Measurements from ENCODE around the gene TRMT2A.

Gene TRMT2A

GRCh38 chr22:20151276-20151588 is 34.2 kb upstream of the TRMT2A start:
- Histone ChIP-seq H2BK15ac (ENCODE audit: low read depth, poor library complexity, severe bottlenecking) (no peak overlapping the region), H3K27me3 (ENCODE audit: control insufficient read depth in 1 of 2, insufficient read depth in 1 of 2, low read length in 2 of 2) (peaks cover 0 to 19% of the 10 kb centered on the region in 2 experiments), H3K23ac (ENCODE audit: low read length in 2 of 2) (no peak overlapping the region), H3K4me3 (ENCODE audit: insufficient read depth in 1 of 2, low read depth in 1 of 2, low read length in 2 of 2) (no peak overlapping the region), H3K36me3 (ENCODE audit: control insufficient read depth in 1 of 2, insufficient read depth in 2 of 2, low read depth in 1 of 2, low read length in 2 of 2) (peaks cover 0 to 23% of the 10 kb centered on the region in 2 experiments), H3K14ac (ENCODE audit: low read length in 2 of 2) (no peak overlapping the region), H3K9me3 (ENCODE audit: control insufficient read depth, low read length) (no peaks in the 10 kb centered on the region), H4K91ac (ENCODE audit: low read length) (no peak overlapping the region), H2AFZ (ENCODE audit: low read depth, low read length) (no peak overlapping the region), H3K4ac (ENCODE audit: low read depth in 1 of 2, low read length in 2 of 2) (no peak overlapping the region), H2BK5ac (ENCODE audit: low read depth, low read length, poor library complexity, severe bottlenecking) (no peak overlapping the region), H3K4me1 (ENCODE audit: control insufficient read depth, insufficient read depth, low read depth, low read length) (peaks cover 20% of the 10 kb centered on the region), H3K79me1 (replicated peaks; ENCODE audit: low read length, poor library complexity, severe bottlenecking) (peaks cover 9% of the 10 kb centered on the region), H2AK5ac (ENCODE audit: low read length, severe bottlenecking) (no peak overlapping the region), H3K4me2 (ENCODE audit: low read length, poor library complexity, severe bottlenecking) (no peak overlapping the region), H4K8ac (ENCODE audit: low read length) (no peak overlapping the region), H2BK12ac (ENCODE audit: low read length in 2 of 2) (no peak overlapping the region), H3K27ac (ENCODE audit: low read length, poor library complexity, severe bottlenecking) (no peak overlapping the region), H2BK120ac (ENCODE audit: low read depth, low read length) (no peak overlapping the region), H3K9ac (ENCODE audit: low read length) (no peak overlapping the region), H3K18ac (ENCODE audit: low read depth in 1 of 2, low read length in 2 of 2) (no peak overlapping the region)
- 91% methylated on average over 4 of the region's 4 CpGs for WGBS
- DNase-seq, result no peak

GRCh38 chr22:20150381-20151275 is 33.6 kb upstream of the TRMT2A start, which contains the start of gene CCDC188:
TSS of gene CCDC188 (minus strand) at chr22:20151055. CDS start at chr22:20150986, 69 bp downstream.
- DNase-seq, result no peak
- H3K79me1 ChIP-seq (replicated peaks; ENCODE audit: low read length, poor library complexity, severe bottlenecking), result peaks cover 11% of the 10 kb centered on the region
- 79% methylated on average over 12 of the region's 14 CpGs for WGBS
- no peak within 1 kb of the TSS for H2BK12ac ChIP-seq (ENCODE audit: low read length in 2 of 2)
- no peak within 1 kb of the TSS for H3K23ac ChIP-seq (ENCODE audit: low read length in 2 of 2)
- H3K4me3 ChIP-seq (ENCODE audit: insufficient read depth in 1 of 2, low read depth in 1 of 2, low read length in 2 of 2), result no peak within 1 kb of the TSS
- H3K14ac ChIP-seq (ENCODE audit: low read length in 2 of 2), result no peak within 1 kb of the TSS
- no peak within 1 kb of the TSS for H2BK120ac ChIP-seq (ENCODE audit: low read depth, low read length)
- no peak within 1 kb of the TSS for H2AFZ ChIP-seq (ENCODE audit: low read depth, low read length)
- no peak within 1 kb of the TSS for H2BK5ac ChIP-seq (ENCODE audit: low read depth, low read length, poor library complexity, severe bottlenecking)
- H3K9ac ChIP-seq (ENCODE audit: low read length), result no peak within 1 kb of the TSS
- no peak within 1 kb of the TSS for H3K18ac ChIP-seq (ENCODE audit: low read depth in 1 of 2, low read length in 2 of 2)
- H2AK5ac ChIP-seq (ENCODE audit: low read length, severe bottlenecking), result no peak within 1 kb of the TSS
- no peak within 1 kb of the TSS for H3K4ac ChIP-seq (ENCODE audit: low read depth in 1 of 2, low read length in 2 of 2)
- H3K27me3 ChIP-seq (ENCODE audit: control insufficient read depth in 1 of 2, insufficient read depth in 1 of 2, low read length in 2 of 2), result peaks cover 0 to 19% of the 10 kb centered on the region in 2 experiments
- H2BK15ac ChIP-seq (ENCODE audit: low read depth, poor library complexity, severe bottlenecking), result no peak within 1 kb of the TSS
- H3K4me1 ChIP-seq (ENCODE audit: control insufficient read depth, insufficient read depth, low read depth, low read length), result peaks cover 22% of the 10 kb centered on the region
- H3K4me2 ChIP-seq (ENCODE audit: low read length, poor library complexity, severe bottlenecking), result no peak within 1 kb of the TSS
- peak within 1 kb of the TSS; percentile 41 for H4K8ac ChIP-seq (ENCODE audit: low read length)
- H3K27ac ChIP-seq (ENCODE audit: low read length, poor library complexity, severe bottlenecking), result no peak within 1 kb of the TSS
- H4K91ac ChIP-seq (ENCODE audit: low read length), result no peak within 1 kb of the TSS
- H3K9me3 ChIP-seq (ENCODE audit: control insufficient read depth, low read length), result no peaks in the 10 kb centered on the region
- H3K36me3 ChIP-seq (ENCODE audit: control insufficient read depth in 1 of 2, insufficient read depth in 2 of 2, low read depth in 1 of 2, low read length in 2 of 2), result peaks cover 2 to 28% of the 10 kb centered on the region in 2 experiments

DNA sequence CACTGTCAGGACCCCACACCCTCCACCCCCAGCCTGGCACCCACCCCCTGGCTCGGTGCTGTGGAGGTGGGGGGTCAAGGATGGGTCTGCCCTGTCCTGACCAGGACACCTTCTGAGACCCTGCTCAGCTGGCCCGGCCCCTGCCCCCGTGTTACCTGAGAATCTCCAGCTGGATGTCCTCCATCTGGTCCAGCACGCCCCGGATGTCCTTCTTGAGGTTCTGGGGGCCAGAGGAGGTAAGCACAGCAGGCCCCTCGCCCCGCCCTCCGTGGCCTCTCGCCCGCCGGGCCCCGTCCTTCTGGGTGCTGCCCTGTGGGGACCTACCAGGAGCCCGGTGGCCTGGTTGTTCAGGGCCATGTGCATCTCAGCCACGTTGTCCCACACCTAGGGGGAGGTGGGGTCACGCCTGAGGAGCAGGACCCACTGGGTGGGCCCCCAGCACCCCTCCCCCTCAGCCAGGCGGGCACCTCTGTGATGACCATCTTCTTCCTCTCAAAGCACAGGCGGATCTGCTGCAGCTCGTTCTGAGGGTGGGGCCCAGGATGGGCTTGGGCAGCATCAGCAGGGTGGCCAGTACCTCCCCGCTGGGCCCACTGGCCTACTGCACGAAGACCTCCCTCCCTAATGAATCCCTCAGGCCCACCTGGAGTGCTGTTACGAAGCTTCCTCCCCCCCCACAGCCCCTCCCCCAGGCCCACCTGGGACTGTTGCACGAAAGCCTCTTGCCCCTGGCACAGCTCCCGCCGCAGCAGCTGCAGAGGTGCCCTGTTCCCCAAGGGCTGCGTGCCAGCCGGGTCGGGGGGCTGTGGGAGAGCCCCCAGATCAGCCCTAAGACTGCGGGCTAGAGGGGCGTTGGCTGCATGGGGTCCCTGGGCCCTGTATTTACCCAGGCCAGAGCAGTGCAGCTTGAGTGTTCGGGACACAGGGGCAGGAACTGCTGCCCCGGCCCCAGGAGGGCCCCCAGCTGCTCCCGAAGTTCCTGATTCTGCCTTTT is 32.5 kb upstream of the TRMT2A start:
- H2AFZ ChIP-seq (ENCODE audit: low read depth, low read length), result no peak overlapping the region
- no peak overlapping the region for H3K4ac ChIP-seq (ENCODE audit: low read depth in 1 of 2, low read length in 2 of 2)
- H2BK15ac ChIP-seq (ENCODE audit: low read depth, poor library complexity, severe bottlenecking), result no peak overlapping the region
- H3K4me2 ChIP-seq (ENCODE audit: low read length, poor library complexity, severe bottlenecking), result no peak overlapping the region
- peaks cover 4 to 39% of the 10 kb centered on the region in 2 experiments for H3K36me3 ChIP-seq (ENCODE audit: control insufficient read depth in 1 of 2, insufficient read depth in 2 of 2, low read depth in 1 of 2, low read length in 2 of 2)
- no peak overlapping the region for H3K18ac ChIP-seq (ENCODE audit: low read depth in 1 of 2, low read length in 2 of 2)
- DNase-seq, result no peak
- no peak overlapping the region for H2BK120ac ChIP-seq (ENCODE audit: low read depth, low read length)
- H3K27ac ChIP-seq (ENCODE audit: low read length, poor library complexity, severe bottlenecking), result no peak overlapping the region
- no peak overlapping the region for H2AK5ac ChIP-seq (ENCODE audit: low read length, severe bottlenecking)
- no peak overlapping the region for H4K91ac ChIP-seq (ENCODE audit: low read length)
- H3K23ac ChIP-seq (ENCODE audit: low read length in 2 of 2), result no peak overlapping the region
- H3K14ac ChIP-seq (ENCODE audit: low read length in 2 of 2), result no peak overlapping the region
- no peak overlapping the region for H3K4me3 ChIP-seq (ENCODE audit: insufficient read depth in 1 of 2, low read depth in 1 of 2, low read length in 2 of 2)
- H3K9ac ChIP-seq (ENCODE audit: low read length), result no peak overlapping the region
- peaks cover 0 to 16% of the 10 kb centered on the region in 2 experiments for H3K27me3 ChIP-seq (ENCODE audit: control insufficient read depth in 1 of 2, insufficient read depth in 1 of 2, low read length in 2 of 2)
- no peak overlapping the region for H4K8ac ChIP-seq (ENCODE audit: low read length)
- WGBS, result 95% methylated on average over 30 of the region's 32 CpGs
- H3K79me1 ChIP-seq (replicated peaks; ENCODE audit: low read length, poor library complexity, severe bottlenecking), result peaks cover 19% of the 10 kb centered on the region
- H2BK5ac ChIP-seq (ENCODE audit: low read depth, low read length, poor library complexity, severe bottlenecking), result no peak overlapping the region
- no peaks in the 10 kb centered on the region for H3K9me3 ChIP-seq (ENCODE audit: control insufficient read depth, low read length)
- H2BK12ac ChIP-seq (ENCODE audit: low read length in 2 of 2), result no peak overlapping the region
- peaks cover 23% of the 10 kb centered on the region for H3K4me1 ChIP-seq (ENCODE audit: control insufficient read depth, insufficient read depth, low read depth, low read length)

GRCh38 chr22:20148414-20148813 is 31.4 kb upstream of the TRMT2A start:
- Histone ChIP-seq H3K14ac (ENCODE audit: low read length in 2 of 2) (no peak overlapping the region), H3K4me2 (ENCODE audit: low read length, poor library complexity, severe bottlenecking) (no peak overlapping the region), H3K9me3 (ENCODE audit: control insufficient read depth, low read length) (no peaks in the 10 kb centered on the region), H4K8ac (ENCODE audit: low read length) (no peak overlapping the region), H3K27ac (ENCODE audit: low read length, poor library complexity, severe bottlenecking) (no peak overlapping the region), H2BK15ac (ENCODE audit: low read depth, poor library complexity, severe bottlenecking) (no peak overlapping the region), H3K27me3 (ENCODE audit: control insufficient read depth in 1 of 2, insufficient read depth in 1 of 2, low read length in 2 of 2) (peaks cover 0 to 6% of the 10 kb centered on the region in 2 experiments), H3K4me3 (ENCODE audit: insufficient read depth in 1 of 2, low read depth in 1 of 2, low read length in 2 of 2) (no peak overlapping the region), H2BK5ac (ENCODE audit: low read depth, low read length, poor library complexity, severe bottlenecking) (no peak overlapping the region), H2AK5ac (ENCODE audit: low read length, severe bottlenecking) (no peak overlapping the region), H4K91ac (ENCODE audit: low read length) (no peak overlapping the region), H3K4me1 (ENCODE audit: control insufficient read depth, insufficient read depth, low read depth, low read length) (peaks cover 22% of the 10 kb centered on the region), H3K9ac (ENCODE audit: low read length) (no peak overlapping the region), H3K36me3 (ENCODE audit: control insufficient read depth in 1 of 2, insufficient read depth in 2 of 2, low read depth in 1 of 2, low read length in 2 of 2) (peaks cover 8 to 50% of the 10 kb centered on the region in 2 experiments), H3K23ac (ENCODE audit: low read length in 2 of 2) (no peak overlapping the region), H2AFZ (ENCODE audit: low read depth, low read length) (no peak overlapping the region), H2BK12ac (ENCODE audit: low read length in 2 of 2) (no peak overlapping the region), H3K4ac (ENCODE audit: low read depth in 1 of 2, low read length in 2 of 2) (no peak overlapping the region), H2BK120ac (ENCODE audit: low read depth, low read length) (no peak overlapping the region), H3K18ac (ENCODE audit: low read depth in 1 of 2, low read length in 2 of 2) (no peak overlapping the region), H3K79me1 (replicated peaks; ENCODE audit: low read length, poor library complexity, severe bottlenecking) (peaks cover 23% of the 10 kb centered on the region)
- no peak for DNase-seq
- 92% methylated on average over 16 of the region's 18 CpGs for WGBS

All from mesenchymal stem cell (in vitro differentiated cells and primary cell).